ENCODE measurements around the gene ABLIM1.

The ABLIM1 gene

DNA sequence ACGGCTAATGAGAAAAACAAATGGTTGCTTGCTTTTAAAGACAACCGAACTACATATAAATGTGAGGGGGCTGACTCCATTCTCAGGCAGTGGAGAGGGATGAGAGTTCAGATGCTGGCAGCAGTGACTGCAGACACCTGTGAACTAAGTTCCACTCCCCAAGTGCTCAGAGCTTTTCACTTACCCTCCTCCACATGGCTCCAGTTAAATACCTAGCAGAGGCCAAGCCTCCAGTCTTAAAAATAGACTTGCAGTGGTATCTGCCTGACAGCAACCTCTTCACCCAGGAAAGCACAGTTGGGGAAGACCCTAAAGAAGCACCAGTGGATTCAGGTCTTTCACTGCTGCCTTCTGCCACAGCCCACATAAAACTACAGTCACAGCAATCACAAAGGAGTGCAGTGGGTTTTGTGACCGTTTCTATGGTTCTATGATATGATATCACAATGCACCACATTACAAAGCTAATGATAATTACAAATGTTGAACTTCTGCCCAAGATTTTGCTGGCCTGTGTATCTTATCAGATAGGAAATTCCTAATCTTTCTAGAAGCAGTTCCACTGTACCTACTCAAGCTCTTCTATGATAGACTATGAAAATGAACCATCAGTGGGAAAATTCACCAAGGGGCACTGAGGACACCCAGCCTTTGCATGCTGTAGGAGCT lies 3.3 kb upstream of the ABLIM1 start:
- no peak for TF ChIP-seq SIN3A (IDR thresholded peaks at IDR 0.05; ENCODE audit: borderline replicate concordance, insufficient read depth, low read length)
- no peak for TF ChIP-seq FOXP2 (optimal IDR thresholded peaks at IDR 0.05; ENCODE audit: borderline replicate concordance, extremely low read depth, extremely low read length, insufficient read depth)
- no peak for TF ChIP-seq POLR2AphosphoS5 (IDR thresholded peaks at IDR 0.05; ENCODE audit: low read depth, low read length)
- no peak for TF ChIP-seq TAF1 (IDR thresholded peaks at IDR 0.05; ENCODE audit: borderline replicate concordance, insufficient read depth, low read length)
- TF ChIP-seq, protein P1, sequence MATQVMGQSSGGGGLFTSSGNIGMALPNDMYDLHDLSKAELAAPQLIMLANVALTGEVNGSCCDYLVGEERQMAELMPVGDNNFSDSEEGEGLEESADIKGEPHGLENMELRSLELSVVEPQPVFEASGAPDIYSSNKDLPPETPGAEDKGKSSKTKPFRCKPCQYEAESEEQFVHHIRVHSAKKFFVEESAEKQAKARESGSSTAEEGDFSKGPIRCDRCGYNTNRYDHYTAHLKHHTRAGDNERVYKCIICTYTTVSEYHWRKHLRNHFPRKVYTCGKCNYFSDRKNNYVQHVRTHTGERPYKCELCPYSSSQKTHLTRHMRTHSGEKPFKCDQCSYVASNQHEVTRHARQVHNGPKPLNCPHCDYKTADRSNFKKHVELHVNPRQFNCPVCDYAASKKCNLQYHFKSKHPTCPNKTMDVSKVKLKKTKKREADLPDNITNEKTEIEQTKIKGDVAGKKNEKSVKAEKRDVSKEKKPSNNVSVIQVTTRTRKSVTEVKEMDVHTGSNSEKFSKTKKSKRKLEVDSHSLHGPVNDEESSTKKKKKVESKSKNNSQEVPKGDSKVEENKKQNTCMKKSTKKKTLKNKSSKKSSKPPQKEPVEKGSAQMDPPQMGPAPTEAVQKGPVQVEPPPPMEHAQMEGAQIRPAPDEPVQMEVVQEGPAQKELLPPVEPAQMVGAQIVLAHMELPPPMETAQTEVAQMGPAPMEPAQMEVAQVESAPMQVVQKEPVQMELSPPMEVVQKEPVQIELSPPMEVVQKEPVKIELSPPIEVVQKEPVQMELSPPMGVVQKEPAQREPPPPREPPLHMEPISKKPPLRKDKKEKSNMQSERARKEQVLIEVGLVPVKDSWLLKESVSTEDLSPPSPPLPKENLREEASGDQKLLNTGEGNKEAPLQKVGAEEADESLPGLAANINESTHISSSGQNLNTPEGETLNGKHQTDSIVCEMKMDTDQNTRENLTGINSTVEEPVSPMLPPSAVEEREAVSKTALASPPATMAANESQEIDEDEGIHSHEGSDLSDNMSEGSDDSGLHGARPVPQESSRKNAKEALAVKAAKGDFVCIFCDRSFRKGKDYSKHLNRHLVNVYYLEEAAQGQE (IDR thresholded peaks at IDR 0.05; ENCODE audit: insufficient read depth in 1 of 2, low read depth in 2 of 2, low read length in 2 of 2): no peak

DNA sequence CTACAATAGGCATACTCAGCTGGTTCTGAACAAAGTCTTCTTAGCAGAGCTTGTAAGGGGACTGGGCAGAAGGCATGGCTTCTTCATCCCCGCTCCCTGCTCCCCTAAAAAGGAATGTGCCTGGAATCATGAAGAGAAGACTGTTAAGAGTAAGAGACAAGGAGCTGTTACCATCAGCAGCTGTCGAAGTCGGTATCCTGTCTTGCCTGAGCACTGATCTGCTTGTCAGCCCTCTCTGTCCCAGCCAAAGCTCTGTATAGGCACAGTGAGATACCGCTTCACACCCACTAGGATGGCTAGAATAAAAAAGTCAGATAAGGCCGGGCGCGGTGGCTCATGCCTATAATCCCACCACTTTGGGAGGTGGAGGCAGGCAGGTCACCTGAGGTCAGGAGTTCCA lies 2.4 kb downstream of the ABLIM1 start:
- no peak for TF ChIP-seq SIN3A (IDR thresholded peaks at IDR 0.05; ENCODE audit: borderline replicate concordance, insufficient read depth, low read length)
- TF ChIP-seq, protein P1 (IDR thresholded peaks at IDR 0.05; ENCODE audit: insufficient read depth in 1 of 2, low read depth in 2 of 2, low read length in 2 of 2): no peak
- TF ChIP-seq POLR2AphosphoS5 (IDR thresholded peaks at IDR 0.05; ENCODE audit: low read depth, low read length): no peak
- no peak for TF ChIP-seq FOXP2 (optimal IDR thresholded peaks at IDR 0.05; ENCODE audit: borderline replicate concordance, extremely low read depth, extremely low read length, insufficient read depth)
- no peak for TF ChIP-seq TAF1 (IDR thresholded peaks at IDR 0.05; ENCODE audit: borderline replicate concordance, insufficient read depth, low read length)

DNA sequence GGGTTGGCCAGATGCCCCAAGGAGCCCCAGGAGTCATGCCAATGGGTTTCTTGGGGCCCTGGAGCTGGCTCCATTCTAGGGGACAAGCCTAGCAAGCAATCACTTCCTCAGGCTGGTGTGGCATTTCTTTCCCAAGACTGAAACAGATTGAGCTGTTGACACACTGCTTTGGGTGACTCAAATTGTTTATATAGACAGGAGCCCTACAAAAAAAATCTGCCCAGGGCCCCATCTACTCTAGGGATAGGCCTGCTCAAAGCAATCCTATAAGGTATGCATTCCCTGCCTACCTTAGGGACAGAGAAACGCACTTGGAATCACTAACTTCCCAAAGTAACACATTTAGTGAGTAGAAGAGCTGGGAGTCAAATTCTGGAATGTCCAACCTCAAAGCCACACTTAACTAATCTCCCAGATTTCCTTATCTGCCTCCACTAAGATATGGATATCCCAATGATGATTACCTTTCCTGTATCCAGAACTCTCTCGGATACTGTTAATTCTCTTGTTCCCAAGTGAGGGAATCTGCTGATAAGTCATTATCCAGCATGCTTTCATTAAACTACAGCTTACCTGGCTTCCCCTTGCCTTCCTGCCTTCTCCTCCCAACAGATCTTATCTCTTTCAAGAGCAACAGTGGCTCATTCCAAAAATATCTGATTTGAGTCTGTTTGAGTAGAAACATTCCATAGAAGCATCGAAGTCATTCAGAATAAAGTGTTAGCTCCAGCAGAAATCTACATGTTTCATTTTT lies 3.1 kb downstream of the ABLIM1 start:
- TF ChIP-seq, protein P1 (IDR thresholded peaks at IDR 0.05; ENCODE audit: insufficient read depth in 1 of 2, low read depth in 2 of 2, low read length in 2 of 2): no peak
- TF ChIP-seq SIN3A (IDR thresholded peaks at IDR 0.05; ENCODE audit: borderline replicate concordance, insufficient read depth, low read length) (no peak), FOXP2 (optimal IDR thresholded peaks at IDR 0.05; ENCODE audit: borderline replicate concordance, extremely low read depth, extremely low read length, insufficient read depth) (no peak), POLR2AphosphoS5 (IDR thresholded peaks at IDR 0.05; ENCODE audit: low read depth, low read length) (no peak), TAF1 (IDR thresholded peaks at IDR 0.05; ENCODE audit: borderline replicate concordance, insufficient read depth, low read length) (no peak)

DNA sequence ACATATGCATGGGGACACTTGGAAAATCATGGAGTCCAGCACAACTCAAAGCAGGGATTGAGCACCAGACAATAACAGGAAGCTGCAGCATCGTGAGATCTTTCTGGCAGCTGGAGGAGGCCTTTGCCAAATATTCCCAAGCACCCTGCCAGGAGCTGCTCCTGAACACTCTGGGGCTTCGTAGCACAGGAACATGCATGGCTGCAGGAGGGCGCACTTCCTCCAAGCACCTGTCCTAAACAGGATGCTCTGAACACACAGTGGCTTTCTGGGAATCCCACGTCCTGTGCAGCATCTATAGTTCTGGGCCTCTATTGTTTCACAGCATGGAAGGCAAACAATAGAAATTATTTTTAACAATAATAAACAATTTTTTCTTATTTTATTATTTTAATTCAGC lies 4.1 kb downstream of the ABLIM1 start:
- TF ChIP-seq POLR2AphosphoS5 (IDR thresholded peaks at IDR 0.05; ENCODE audit: low read depth, low read length) (no peak), FOXP2 (optimal IDR thresholded peaks at IDR 0.05; ENCODE audit: borderline replicate concordance, extremely low read depth, extremely low read length, insufficient read depth) (no peak), TAF1 (IDR thresholded peaks at IDR 0.05; ENCODE audit: borderline replicate concordance, insufficient read depth, low read length) (no peak), SIN3A (IDR thresholded peaks at IDR 0.05; ENCODE audit: borderline replicate concordance, insufficient read depth, low read length) (no peak)
- TF ChIP-seq, protein P1 (IDR thresholded peaks at IDR 0.05; ENCODE audit: insufficient read depth in 1 of 2, low read depth in 2 of 2, low read length in 2 of 2): no peak
